ENCODE data around the gene HERC4. TPM values are rescaled to one million over a fixed set of nuclear protein-coding genes. Genes with fewer than 3 reads are reported as not detected.

The HERC4 gene
- total and polyA plus RNA-seq, 2 donors (not counting 3 experiments of a cell fraction or from before 2014, with no cell fraction given): 10.6 to 73.7 TPM

- Histone ChIP-seq H3K9me3 (replicated peaks; ENCODE audit: control insufficient read depth, insufficient read depth, low read length) (no peaks in the 10 kb centered on the region), H3K4me2 (ENCODE audit: insufficient read depth, low read length) (no peak overlapping the region), H3K27me3 (ENCODE audit: control insufficient read depth in 2 of 2, insufficient read depth in 2 of 2, low read length in 2 of 2) (no peaks in the 10 kb centered on the region), H3K9ac (replicated peaks; ENCODE audit: extremely low read depth, insufficient read depth, low read length) (no peak overlapping the region), H3K79me2 (ENCODE audit: control insufficient read depth, insufficient read depth, low read length) (peaks cover 32% of the 10 kb centered on the region), H3K4me1 (ENCODE audit: control insufficient read depth, extremely low read depth, insufficient read depth, low read length) (peaks cover 7% of the 10 kb centered on the region), H3K9me1 (replicated peaks; ENCODE audit: control insufficient read depth, extremely low read depth, insufficient read depth, low read length) (no peaks in the 10 kb centered on the region), H3K4me3 (replicated peaks in 1 of 3; ENCODE audit: insufficient read depth in 1 of 3, low read depth in 1 of 3, low read length in 3 of 3) (no peak overlapping the region), H3K27ac (ENCODE audit: insufficient read depth, low read depth, low read length) (no peak overlapping the region), H4K20me1 (replicated peaks; ENCODE audit: control insufficient read depth, extremely low read depth, insufficient read depth, low read length) (no peaks in the 10 kb centered on the region), H3K36me3 (ENCODE audit: control insufficient read depth in 2 of 2, extremely low read depth in 1 of 2, insufficient read depth in 2 of 2, low read length in 2 of 2) (no peaks in the 10 kb centered on the region), H2AFZ (ENCODE audit: low read depth, low read length) (no peak overlapping the region)
- intact Hi-C loops (cut with micrococcal nuclease) (no loop called here), dilution Hi-C loops (cut with MboI; ENCODE audit: extremely low pct_ligation_motif_present, low sequenced_read_pairs) (no loop called here)
- no peak for FAIRE-seq
- TF ChIP-seq MYC (IDR thresholded peaks at IDR 0.05; ENCODE audit: low read depth, low read length) (no peak), MAX (IDR thresholded peaks at IDR 0.05; ENCODE audit: insufficient read depth, insufficient read length) (no peak), EZH2 (IDR thresholded peaks at IDR 0.05; ENCODE audit: borderline replicate concordance, low read depth, low read length, severe bottlenecking) (no peak), JUN (IDR thresholded peaks at IDR 0.05; ENCODE audit: borderline replicate concordance, insufficient read depth, insufficient read length, low read depth) (no peak), FOS (IDR thresholded peaks at IDR 0.05; ENCODE audit: borderline replicate concordance, insufficient read depth, low read length) (no peak), CTCF (IDR thresholded peaks at IDR 0.05; ENCODE audit: extremely low read depth in 1 of 2, insufficient read depth in 1 of 2, low read depth in 1 of 2, low read length in 2 of 2) (no peak), POLR2AphosphoS5 (IDR thresholded peaks at IDR 0.05; ENCODE audit: insufficient read depth, low read depth, low read length) (no peak), GATA2 (IDR thresholded peaks at IDR 0.05; ENCODE audit: insufficient read depth, insufficient read length, low read depth, low read length) (no peak), POLR2A (IDR thresholded peaks at IDR 0.05; ENCODE audit: low read depth, low read length) (no peak)
- DNase-seq (ENCODE audit: low read depth, low spot score): no peak
- ChIA-PET CTCF (interaction anchor here (0.7 to 1.8 kb wide), 5 partner anchors 9 to 102 kb away, joined by 3 to 6 read pairs (median 5); no protein-coding TSS in a partner anchor), POLR2A (no interaction called here)
- BruUV-seq (replicated peaks): no TSS peak
Observed at GRCh38 chr10:68053553-68053952, 21.5 kb downstream of the HERC4 start.

Data from endothelial cell of umbilical vein (primary cell).